PC-3 (cell line): Measurements from ENCODE around the gene GTF2E1. TPM values are rescaled to one million over a fixed set of nuclear protein-coding genes. Genes with fewer than 3 reads are reported as not detected.

Experiments
- ATAC-seq: fragments of 200-7000 bp; cut with Tn5 transposase; 2 replicates; pipeline ENCODE4 v1.9.1; 2020; ENCODE audit warnings: mild to moderate bottlenecking, moderate library complexity
- BruUV-seq: library from RNA; stranded (reverse); fragments of 400-500 nt; replicated peaks from 2 replicates; lab custom pipeline; 2021; lab: Mats Ljungman, UMichigan
- CTCF ChIA-PET: fragments of 300-600 bp; sonication (Branson Sonifier 250); formaldehyde crosslinking; loops from one replicate; lab custom pipeline; 2022; ENCODE audit warnings: antibody characterized with exemption; lab: Charles Lee
- POLR2A ChIA-PET: fragments of 300-600 bp; sonication (Branson Sonifier 250); formaldehyde crosslinking; loops from one replicate; lab custom pipeline; 2022; ENCODE audit warnings: antibody characterized with exemption; ENCODE audit not compliant: unreplicated experiment; lab: Charles Lee
- DNase-seq: peaks from one replicate; pipeline ENCODE4 v3.0.0-alpha.2; 2015
- H2AFZ ChIP-seq: fragments of 300-600 bp; sonication (generic); 2 replicates; pipeline ENCODE4 v1.6.0; 2016; ENCODE audit warnings: antibody characterized with exemption, low read length
- H3F3A ChIP-seq: fragments of 300-600 bp; sonication (generic); one replicate; pipeline ENCODE4 v1.6.0; 2017; ENCODE audit warnings: antibody characterized with exemption, low read length, control low read depth, mild to moderate bottlenecking; ENCODE audit not compliant: unreplicated experiment
- H3K27ac ChIP-seq: fragments of 300-600 bp; sonication (generic); 2 replicates; pipeline ENCODE4 v1.5.1; 2016; ENCODE audit warnings: mild to moderate bottlenecking, low read length
- H3K27me3 ChIP-seq: fragments of 300-600 bp; sonication (generic); 2 replicates; pipeline ENCODE4 v1.6.1; 2016; ENCODE audit warnings: low read length, mixed read lengths
- H3K36me3 ChIP-seq: fragments of 300-600 bp; sonication (generic); 2 replicates; pipeline ENCODE4 v1.6.1; 2016; ENCODE audit warnings: low read depth, mixed run types, low read length, mixed read lengths
- H3K4me1 ChIP-seq: fragments of 300-600 bp; sonication (generic); 2 replicates; pipeline ENCODE4 v1.5.1; 2016; ENCODE audit warnings: low read length; ENCODE audit not compliant: insufficient read depth
- H3K4me2 ChIP-seq: fragments of 300-600 bp; sonication (generic); 2 replicates; pipeline ENCODE4 v1.6.0; 2016; ENCODE audit warnings: low read length
- H3K4me3 ChIP-seq: fragments of 300-600 bp; sonication (generic); 2 replicates; pipeline ENCODE4 v1.5.1; 2016; ENCODE audit warnings: mild to moderate bottlenecking, low read length, mixed read lengths
- H3K79me2 ChIP-seq: fragments of 300-600 bp; sonication (generic); 2 replicates; pipeline ENCODE4 v1.6.1; 2017; ENCODE audit warnings: low read length, mixed read lengths
- H3K9ac ChIP-seq: fragments of 300-600 bp; sonication (generic); 2 replicates; pipeline ENCODE4 v1.6.0; 2016; ENCODE audit warnings: mild to moderate bottlenecking, low read length
- H3K9me2 ChIP-seq: fragments of 300-600 bp; sonication (generic); replicated peaks from 2 replicates; pipeline ENCODE4 v1.6.1; 2016; ENCODE audit warnings: mixed run types, low read length, mixed read lengths
- H3K9me3 ChIP-seq: fragments of 300-600 bp; sonication (generic); 2 replicates; pipeline ENCODE4 v1.6.1; 2016; ENCODE audit warnings: low read length, mixed read lengths
- H4K20me1 ChIP-seq: fragments of 300-600 bp; sonication (generic); 2 replicates; pipeline ENCODE4 v1.6.1; 2016; ENCODE audit warnings: low read length, mixed read lengths
- EZH2 ChIP-seq: fragments of 300-600 bp; sonication (generic); IDR thresholded peaks from one replicate; pipeline ENCODE4 v1.6.1; 2017; ENCODE audit warnings: antibody characterized with exemption, mild to moderate bottlenecking, low read length; ENCODE audit not compliant: unreplicated experiment
- EZH2phosphoT487 ChIP-seq: fragments of 300-600 bp; sonication (generic); IDR thresholded peaks from 2 replicates; pipeline ENCODE4 v1.6.1; 2018; ENCODE audit warnings: mild to moderate bottlenecking, antibody characterized with exemption, low read length, borderline replicate concordance
- intact Hi-C: fragments of 100-400 bp; cut with micrococcal nuclease; formaldehyde crosslinking; loops from 2 replicates; pipeline ENCODE4 v1.9.0; 2023
- total RNA-seq: library from RNA; depleted of rRNA; stranded (reverse); fragments of >200 nt; gene quantifications from 2 replicates; pipeline ENCODE4 v1.2.3, GENCODE V29; 2014
- TF ChIP-seq, protein P1 (sequence below): fragments of 300-600 bp; sonication (generic); conservative IDR thresholded peaks from 2 replicates; pipeline ENCODE4 v1.5.1; 2017; ENCODE audit warnings: antibody characterized with exemption, low read depth, mild to moderate bottlenecking, low read length

Gene GTF2E1
- total RNA-seq, 1 experiment from 2014 or later = 15.2 TPM

DNA sequence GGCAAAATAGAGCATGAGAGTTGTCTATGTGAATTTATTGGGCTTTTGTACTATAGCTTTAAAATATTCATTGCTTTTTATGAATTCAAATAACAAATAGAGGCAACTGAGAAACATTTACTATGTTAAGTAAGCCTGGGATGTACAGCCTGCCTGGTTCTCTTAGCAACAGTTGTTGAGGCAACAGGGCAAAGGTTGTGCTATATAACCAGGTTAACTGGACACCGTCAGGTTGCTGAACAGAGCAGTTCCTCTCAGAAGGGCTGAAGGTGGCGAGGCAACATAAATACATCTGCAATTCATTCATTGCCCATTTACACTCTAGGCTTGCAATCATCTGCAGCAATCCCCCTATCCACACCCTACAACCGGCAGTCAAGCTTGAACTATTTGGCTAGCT lies 78.2 kb downstream of the GTF2E1 start:
- Histone ChIP-seq H3F3A (no peaks in the 10 kb centered on the region), H3K4me3 (no peak overlapping the region), H3K36me3 (no peaks in the 10 kb centered on the region), H2AFZ (no peak overlapping the region), H3K9me2 (no peaks in the 10 kb centered on the region), H3K9ac (no peak overlapping the region), H4K20me1 (no peaks in the 10 kb centered on the region), H3K9me3 (no peaks in the 10 kb centered on the region), H3K4me2 (no peak overlapping the region), H3K4me1 (no peaks in the 10 kb centered on the region), H3K27ac (no peak overlapping the region), H3K79me2 (no peaks in the 10 kb centered on the region), H3K27me3 (peaks cover 42% of the 10 kb centered on the region)
- TF ChIP-seq EZH2 (no peak), EZH2phosphoT487 (no peak)
- TF ChIP-seq, protein P1, sequence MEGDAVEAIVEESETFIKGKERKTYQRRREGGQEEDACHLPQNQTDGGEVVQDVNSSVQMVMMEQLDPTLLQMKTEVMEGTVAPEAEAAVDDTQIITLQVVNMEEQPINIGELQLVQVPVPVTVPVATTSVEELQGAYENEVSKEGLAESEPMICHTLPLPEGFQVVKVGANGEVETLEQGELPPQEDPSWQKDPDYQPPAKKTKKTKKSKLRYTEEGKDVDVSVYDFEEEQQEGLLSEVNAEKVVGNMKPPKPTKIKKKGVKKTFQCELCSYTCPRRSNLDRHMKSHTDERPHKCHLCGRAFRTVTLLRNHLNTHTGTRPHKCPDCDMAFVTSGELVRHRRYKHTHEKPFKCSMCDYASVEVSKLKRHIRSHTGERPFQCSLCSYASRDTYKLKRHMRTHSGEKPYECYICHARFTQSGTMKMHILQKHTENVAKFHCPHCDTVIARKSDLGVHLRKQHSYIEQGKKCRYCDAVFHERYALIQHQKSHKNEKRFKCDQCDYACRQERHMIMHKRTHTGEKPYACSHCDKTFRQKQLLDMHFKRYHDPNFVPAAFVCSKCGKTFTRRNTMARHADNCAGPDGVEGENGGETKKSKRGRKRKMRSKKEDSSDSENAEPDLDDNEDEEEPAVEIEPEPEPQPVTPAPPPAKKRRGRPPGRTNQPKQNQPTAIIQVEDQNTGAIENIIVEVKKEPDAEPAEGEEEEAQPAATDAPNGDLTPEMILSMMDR = no peak
- DNase-seq = no peak
- CTCF ChIA-PET = no interaction called here
- intact Hi-C loops = no loop called here
- POLR2A ChIA-PET = interaction anchor here (0.6 kb wide), 2 partner anchors 221 to 1581 kb away, joined by 3 to 4 read pairs; no protein-coding TSS in a partner anchor
- ATAC-seq = no peak
- no TSS peak for BruUV-seq

DNA sequence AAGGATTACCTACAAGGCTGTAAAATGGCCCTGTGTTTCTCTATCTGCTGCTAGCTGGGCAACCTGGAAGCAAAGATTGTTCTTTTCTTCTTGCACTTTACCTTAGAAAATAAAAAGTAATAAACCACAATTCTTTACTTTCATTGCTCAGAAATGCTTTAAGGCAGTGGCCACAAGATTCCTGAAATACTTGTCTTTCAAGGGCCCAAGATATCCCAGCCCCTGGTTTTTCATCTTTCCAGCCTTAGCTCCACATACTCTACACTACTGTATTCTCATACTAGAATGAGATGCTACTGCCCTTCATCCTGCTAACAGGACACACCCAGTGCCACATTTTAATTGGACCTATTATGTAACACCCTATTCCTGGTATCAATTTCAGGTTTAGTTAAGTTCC lies 78.9 kb downstream of the GTF2E1 start:
- H3K27ac ChIP-seq = no peak overlapping the region
- H3K9ac ChIP-seq = no peak overlapping the region
- no peaks in the 10 kb centered on the region for H3K9me3 ChIP-seq
- no peaks in the 10 kb centered on the region for H3K4me1 ChIP-seq
- no peaks in the 10 kb centered on the region for H3K79me2 ChIP-seq
- no peak overlapping the region for H3K4me2 ChIP-seq
- H2AFZ ChIP-seq = no peak overlapping the region
- no peak overlapping the region for H3K4me3 ChIP-seq
- H3K27me3 ChIP-seq = peaks cover 39% of the 10 kb centered on the region
- no peaks in the 10 kb centered on the region for H4K20me1 ChIP-seq
- POLR2A ChIA-PET = interaction anchor here (0.6 kb wide), 1 partner anchor 1582 kb away, joined by 4 read pairs; no protein-coding TSS in a partner anchor
- DNase-seq (peak; percentile 13), ATAC-seq (no peak)
- no TSS peak for BruUV-seq
- no peaks in the 10 kb centered on the region for H3F3A ChIP-seq
- CTCF ChIA-PET = no interaction called here
- H3K9me2 ChIP-seq = no peaks in the 10 kb centered on the region
- no peaks in the 10 kb centered on the region for H3K36me3 ChIP-seq
- TF ChIP-seq, protein P1 = no peak
- TF ChIP-seq EZH2phosphoT487 (no peak), EZH2 (no peak)
- intact Hi-C loops = no loop called here

DNA sequence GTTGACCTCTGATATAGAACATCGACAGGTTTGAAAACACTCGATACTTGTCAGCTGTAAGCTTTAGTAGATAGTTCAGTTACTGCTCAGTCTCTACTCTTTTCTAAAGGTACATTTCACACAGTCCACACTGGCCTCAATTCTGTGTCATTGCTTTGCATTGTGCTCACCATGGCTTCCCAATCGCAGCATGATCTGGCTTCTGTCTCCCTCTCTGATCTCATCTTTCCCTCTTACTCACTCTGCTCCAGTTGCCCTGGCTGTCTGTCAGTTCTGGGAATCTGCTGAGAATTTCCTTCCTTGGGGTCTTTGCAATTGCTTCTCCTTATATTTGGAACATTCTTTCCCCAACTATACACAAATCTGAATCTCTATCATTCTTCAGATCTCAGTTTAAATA lies 80.6 kb downstream of the GTF2E1 start:
- no TSS peak for BruUV-seq

More for the DNA sequence above, 80.6 kb downstream of the GTF2E1 start:
- H3K9ac ChIP-seq = no peak overlapping the region
- H3K4me3 ChIP-seq = no peak overlapping the region
- H3K36me3 ChIP-seq = no peaks in the 10 kb centered on the region
- no peaks in the 10 kb centered on the region for H3K9me3 ChIP-seq
- no peaks in the 10 kb centered on the region for H4K20me1 ChIP-seq
- H3K4me2 ChIP-seq = no peak overlapping the region
- intact Hi-C loops = no loop called here
- peaks cover 25% of the 10 kb centered on the region; the same call in 1 of the 2 replicates for H3K27me3 ChIP-seq
- H3K4me1 ChIP-seq = no peaks in the 10 kb centered on the region
- ChIA-PET CTCF (no interaction called here), POLR2A (no interaction called here)
- H3K9me2 ChIP-seq = no peaks in the 10 kb centered on the region
- H3F3A ChIP-seq = no peaks in the 10 kb centered on the region
- no peak for DNase-seq
- no peak overlapping the region for H3K27ac ChIP-seq
- ATAC-seq = no peak
- TF ChIP-seq EZH2 (no peak), EZH2phosphoT487 (no peak)
- TF ChIP-seq, protein P1 = no peak
- no peak overlapping the region for H2AFZ ChIP-seq
- H3K79me2 ChIP-seq = no peaks in the 10 kb centered on the region
